Stimulated activated effector memory CD8-positive, alpha-beta T cell treated with anti-CD3 and anti-CD28 coated beads, Interleukin-12 subunit alpha, Interleukin-12 subunit beta, amount 100 ng/mL, for 72 hours (primary cell): ENCODE results near the gene TCEAL2.

Source experiments
- ATAC-seq: fragments of 150-1000 bp; cut with Tn5 transposase; 2 replicates; pipeline ENCODE4 v1.10.0; 2021
- DNase-seq, 2 donors: peaks; one replicate each; pipeline ENCODE4 v3.0.0; 2021 to 2022; ENCODE audit warnings: low spot score in 2 of 2
- H3K27ac Mint-ChIP-seq: one replicate; pipeline ENCODE4 v1.8.0; 2022; ENCODE audit warnings: mild to moderate bottlenecking, mixed read lengths
- H3K36me3 Mint-ChIP-seq: one replicate; pipeline ENCODE4 v1.8.0; 2022; ENCODE audit warnings: mild to moderate bottlenecking, mixed read lengths
- H3K4me1 Mint-ChIP-seq: one replicate; pipeline ENCODE4 v1.8.0; 2022; ENCODE audit warnings: mixed read lengths
- H3K4me3 Mint-ChIP-seq: one replicate; pipeline ENCODE4 v1.8.0; 2022; ENCODE audit warnings: mild to moderate bottlenecking, mixed read lengths
- H3K9me3 Mint-ChIP-seq: one replicate; pipeline ENCODE4 v1.8.0; 2022; ENCODE audit warnings: mixed read lengths

The TCEAL2 gene

DNA sequence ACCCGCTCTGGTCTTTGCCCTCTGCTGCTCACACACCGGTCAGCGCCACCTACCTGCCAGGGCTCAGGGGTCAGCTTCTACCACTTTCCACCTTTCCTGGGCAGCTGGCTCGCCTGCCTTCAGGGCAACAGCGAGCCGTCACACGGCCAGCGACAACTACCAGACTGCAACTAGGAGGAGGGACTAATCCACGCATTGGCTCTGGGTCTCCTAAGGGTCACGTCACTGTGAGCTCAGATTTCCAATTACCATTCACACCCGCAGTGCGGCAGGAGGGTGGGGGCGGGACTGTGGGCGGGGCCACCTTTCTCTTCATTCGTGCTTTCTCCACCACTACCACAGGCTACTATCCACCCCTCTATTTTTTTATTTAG, 30.3 kb downstream of the TCEAL2 start, which contains the start of gene BEX5:
Gene BEX5 (minus strand): TSS at position 172 of the 374 bp plus-strand sequence. CDS start 1,712 bp downstream, outside the sequence.
- peak within 1 kb of the TSS; percentile 96 for H3K4me3 Mint-ChIP-seq
- peaks cover 5% of the 10 kb centered on the region for H3K36me3 Mint-ChIP-seq
- ATAC-seq (peak; percentile 99), DNase-seq (no peak)
- H3K9me3 Mint-ChIP-seq, result no peaks in the 10 kb centered on the region
- peak within 1 kb of the TSS; percentile 95 for H3K27ac Mint-ChIP-seq
- H3K4me1 Mint-ChIP-seq, result peaks cover 23% of the 10 kb centered on the region
